ENCODE data around the gene UBA1.

The UBA1 gene

DNA sequence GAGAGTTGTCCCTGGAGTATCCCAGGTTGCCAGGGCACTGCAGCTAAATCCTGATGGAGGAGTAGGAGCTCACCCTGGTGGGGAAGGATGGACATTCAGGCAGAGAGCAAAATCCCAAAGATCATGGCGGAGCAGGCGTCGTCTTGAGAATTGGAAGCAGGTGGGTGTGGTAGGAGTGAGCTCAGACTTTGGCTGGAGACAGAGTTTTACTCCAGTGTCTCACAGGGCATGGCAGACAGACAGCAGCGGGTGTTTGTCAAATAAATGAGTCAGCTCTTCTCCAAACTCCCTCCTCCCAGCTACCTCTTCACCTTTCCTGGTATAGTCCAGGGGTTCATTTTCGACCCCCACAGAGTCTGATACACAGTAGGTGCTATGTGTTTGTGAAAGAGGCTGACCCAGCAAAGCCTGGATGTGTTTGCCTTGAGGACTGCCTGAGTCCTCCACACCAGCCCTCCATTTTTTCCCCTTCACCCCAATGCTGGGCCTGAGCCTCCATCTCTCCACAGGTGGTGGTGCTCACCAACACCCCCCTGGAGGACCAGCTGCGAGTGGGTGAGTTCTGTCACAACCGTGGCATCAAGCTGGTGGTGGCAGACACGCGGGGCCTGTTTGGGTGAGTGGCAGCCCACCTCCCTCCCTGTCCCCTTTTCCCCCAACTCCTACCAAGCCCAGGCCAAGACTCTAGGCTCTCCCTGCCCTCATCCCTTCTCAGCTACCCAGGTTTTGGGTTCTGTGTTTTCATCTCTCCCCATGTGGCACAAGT is 6.9 kb downstream of the UBA1 start:
- WGBS (ENCODE audit: insufficient coverage, insufficient read length): no CpG with 5 or more reads among the region's 9 CpGs
- Histone ChIP-seq H3K27ac (ENCODE audit: low read length) (no peak overlapping the region), H3K4me1 (ENCODE audit: control insufficient read depth, insufficient read depth, low read length) (no peaks in the 10 kb centered on the region; the same call in 1 of the 2 replicates), H3K27me3 (ENCODE audit: control insufficient read depth, insufficient read depth, low read length) (no peaks in the 10 kb centered on the region), H3K36me3 (ENCODE audit: control insufficient read depth, insufficient read depth, low read length) (peaks cover 59% of the 10 kb centered on the region), H3K9me3 (ENCODE audit: control insufficient read depth, insufficient read depth, low read length) (no peaks in the 10 kb centered on the region), H3K4me3 (ENCODE audit: low read length) (no peak overlapping the region)
- no peak for DNase-seq (ENCODE audit: low read depth, low spot score)

DNA sequence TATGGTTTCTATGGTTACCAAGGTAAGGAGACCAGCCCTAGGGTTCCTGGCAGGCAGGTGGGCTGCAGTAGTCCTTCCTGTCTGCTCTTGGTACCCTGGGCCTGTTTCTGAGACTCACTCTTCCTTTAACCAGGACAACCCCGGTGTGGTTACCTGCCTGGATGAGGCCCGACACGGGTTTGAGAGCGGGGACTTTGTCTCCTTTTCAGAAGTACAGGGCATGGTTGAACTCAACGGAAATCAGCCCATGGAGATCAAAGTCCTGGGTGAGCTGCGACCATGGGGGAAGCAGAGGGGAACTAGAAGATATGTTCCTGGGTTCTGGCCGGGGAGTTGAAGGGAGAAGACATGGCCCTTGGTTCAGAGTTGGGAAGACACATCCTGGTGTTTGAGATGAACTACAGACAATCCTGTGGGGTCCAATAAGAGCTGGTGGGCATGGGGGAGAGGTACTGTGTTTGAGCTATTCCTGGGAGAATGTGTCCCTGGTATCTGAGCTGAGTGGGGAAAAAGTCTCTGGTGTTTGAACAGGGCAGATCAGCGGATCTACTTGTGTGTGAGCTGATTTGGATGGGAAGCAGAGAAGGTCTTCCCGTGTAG is 7.8 kb downstream of the UBA1 start:
- no peak for DNase-seq (ENCODE audit: low read depth, low spot score)
- no peaks in the 10 kb centered on the region; the same call in 1 of the 2 replicates for H3K4me1 ChIP-seq (ENCODE audit: control insufficient read depth, insufficient read depth, low read length)
- WGBS (ENCODE audit: insufficient coverage, insufficient read length): no CpG with 5 or more reads among the region's 9 CpGs
- no peak overlapping the region for H3K4me3 ChIP-seq (ENCODE audit: low read length)
- H3K9me3 ChIP-seq (ENCODE audit: control insufficient read depth, insufficient read depth, low read length): no peaks in the 10 kb centered on the region
- H3K27me3 ChIP-seq (ENCODE audit: control insufficient read depth, insufficient read depth, low read length): no peaks in the 10 kb centered on the region
- peaks cover 65% of the 10 kb centered on the region for H3K36me3 ChIP-seq (ENCODE audit: control insufficient read depth, insufficient read depth, low read length)
- H3K27ac ChIP-seq (ENCODE audit: low read length): no peak overlapping the region

GRCh38 chrX:47202316-47202715 is 8.7 kb downstream of the UBA1 start:
- no peaks in the 10 kb centered on the region; the same call in 1 of the 2 replicates for H3K4me1 ChIP-seq (ENCODE audit: control insufficient read depth, insufficient read depth, low read length)
- DNase-seq (ENCODE audit: low read depth, low spot score): no peak
- no peaks in the 10 kb centered on the region for H3K27me3 ChIP-seq (ENCODE audit: control insufficient read depth, insufficient read depth, low read length)
- H3K9me3 ChIP-seq (ENCODE audit: control insufficient read depth, insufficient read depth, low read length): no peaks in the 10 kb centered on the region
- WGBS (ENCODE audit: insufficient coverage, insufficient read length): no CpG with 5 or more reads among the region's 11 CpGs
- H3K4me3 ChIP-seq (ENCODE audit: low read length): no peak overlapping the region
- H3K27ac ChIP-seq (ENCODE audit: low read length): no peak overlapping the region
- H3K36me3 ChIP-seq (ENCODE audit: control insufficient read depth, insufficient read depth, low read length): peaks cover 66% of the 10 kb centered on the region

- no peak overlapping the region for H3K27ac ChIP-seq (ENCODE audit: low read length)
- no peaks in the 10 kb centered on the region for H3K27me3 ChIP-seq (ENCODE audit: control insufficient read depth, insufficient read depth, low read length)
- no peaks in the 10 kb centered on the region; the same call in 1 of the 2 replicates for H3K4me1 ChIP-seq (ENCODE audit: control insufficient read depth, insufficient read depth, low read length)
- H3K36me3 ChIP-seq (ENCODE audit: control insufficient read depth, insufficient read depth, low read length): peaks cover 70% of the 10 kb centered on the region
- WGBS (ENCODE audit: insufficient coverage, insufficient read length): no CpG with 5 or more reads among the region's 4 CpGs
- DNase-seq (ENCODE audit: low read depth, low spot score): no peak
- H3K9me3 ChIP-seq (ENCODE audit: control insufficient read depth, insufficient read depth, low read length): no peaks in the 10 kb centered on the region
- H3K4me3 ChIP-seq (ENCODE audit: low read length): no peak overlapping the region
Measured at GRCh38 chrX:47202877-47203276, 9.2 kb downstream of the UBA1 start.

GRCh38 chrX:47204970-47205369 is 11.3 kb downstream of the UBA1 start:
- Histone ChIP-seq H3K4me3 (ENCODE audit: low read length) (no peak overlapping the region), H3K27ac (ENCODE audit: low read length) (no peak overlapping the region), H3K9me3 (ENCODE audit: control insufficient read depth, insufficient read depth, low read length) (no peaks in the 10 kb centered on the region), H3K27me3 (ENCODE audit: control insufficient read depth, insufficient read depth, low read length) (no peaks in the 10 kb centered on the region), H3K36me3 (ENCODE audit: control insufficient read depth, insufficient read depth, low read length) (peaks cover 67% of the 10 kb centered on the region), H3K4me1 (ENCODE audit: control insufficient read depth, insufficient read depth, low read length) (no peaks in the 10 kb centered on the region)
- DNase-seq (ENCODE audit: low read depth, low spot score): no peak
- no CpG with 5 or more reads among the region's 5 CpGs for WGBS (ENCODE audit: insufficient coverage, insufficient read length)

GRCh38 chrX:47206316-47206715 is 12.7 kb downstream of the UBA1 start:
- no peaks in the 10 kb centered on the region for H3K27me3 ChIP-seq (ENCODE audit: control insufficient read depth, insufficient read depth, low read length)
- H3K27ac ChIP-seq (ENCODE audit: low read length): no peak overlapping the region
- no CpG with 5 or more reads among the region's 3 CpGs for WGBS (ENCODE audit: insufficient coverage, insufficient read length)
- no peak overlapping the region for H3K4me3 ChIP-seq (ENCODE audit: low read length)
- peaks cover 66% of the 10 kb centered on the region for H3K36me3 ChIP-seq (ENCODE audit: control insufficient read depth, insufficient read depth, low read length)
- H3K4me1 ChIP-seq (ENCODE audit: control insufficient read depth, insufficient read depth, low read length): no peaks in the 10 kb centered on the region
- no peaks in the 10 kb centered on the region for H3K9me3 ChIP-seq (ENCODE audit: control insufficient read depth, insufficient read depth, low read length)
- no peak for DNase-seq (ENCODE audit: low read depth, low spot score)

DNA sequence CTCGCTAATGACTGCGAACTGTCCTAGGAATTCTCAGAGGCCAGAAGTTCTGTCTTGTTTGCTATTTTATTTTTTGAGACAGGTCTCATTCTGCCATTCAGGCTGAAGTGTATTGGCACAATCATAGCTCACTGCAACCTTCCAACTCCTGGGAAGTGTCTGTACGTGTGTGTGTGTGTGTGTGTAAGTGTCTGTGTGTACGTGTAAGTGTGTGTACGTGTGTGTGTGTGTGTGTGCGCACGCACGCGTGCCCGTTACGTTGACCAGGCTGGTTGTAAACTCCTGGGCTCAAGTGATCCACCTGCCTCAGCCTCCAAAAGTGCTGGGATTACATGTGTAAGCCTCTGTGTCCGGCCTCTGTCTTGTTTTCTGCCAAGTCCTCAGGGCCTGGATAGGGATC is 14.5 kb downstream of the UBA1 start:
- no peaks in the 10 kb centered on the region for H3K27me3 ChIP-seq (ENCODE audit: control insufficient read depth, insufficient read depth, low read length)
- no CpG with 5 or more reads among the region's 12 CpGs for WGBS (ENCODE audit: insufficient coverage, insufficient read length)
- no peaks in the 10 kb centered on the region for H3K4me1 ChIP-seq (ENCODE audit: control insufficient read depth, insufficient read depth, low read length)
- no peak overlapping the region for H3K4me3 ChIP-seq (ENCODE audit: low read length)
- no peak overlapping the region for H3K27ac ChIP-seq (ENCODE audit: low read length)
- H3K9me3 ChIP-seq (ENCODE audit: control insufficient read depth, insufficient read depth, low read length): no peaks in the 10 kb centered on the region
- H3K36me3 ChIP-seq (ENCODE audit: control insufficient read depth, insufficient read depth, low read length): peaks cover 59% of the 10 kb centered on the region
- DNase-seq (ENCODE audit: low read depth, low spot score): no peak

- Histone ChIP-seq H3K4me1 (ENCODE audit: control insufficient read depth, insufficient read depth, low read length) (no peaks in the 10 kb centered on the region), H3K36me3 (ENCODE audit: control insufficient read depth, insufficient read depth, low read length) (peaks cover 61% of the 10 kb centered on the region), H3K9me3 (ENCODE audit: control insufficient read depth, insufficient read depth, low read length) (no peaks in the 10 kb centered on the region), H3K4me3 (ENCODE audit: low read length) (no peak overlapping the region), H3K27ac (ENCODE audit: low read length) (no peak overlapping the region), H3K27me3 (ENCODE audit: control insufficient read depth, insufficient read depth, low read length) (no peaks in the 10 kb centered on the region)
- no peak for DNase-seq (ENCODE audit: low read depth, low spot score)
- WGBS (ENCODE audit: insufficient coverage, insufficient read length): no CpG with 5 or more reads among the region's 16 CpGs
Measured at GRCh38 chrX:47209508-47210238, 16.0 kb downstream of the UBA1 start.

DNA sequence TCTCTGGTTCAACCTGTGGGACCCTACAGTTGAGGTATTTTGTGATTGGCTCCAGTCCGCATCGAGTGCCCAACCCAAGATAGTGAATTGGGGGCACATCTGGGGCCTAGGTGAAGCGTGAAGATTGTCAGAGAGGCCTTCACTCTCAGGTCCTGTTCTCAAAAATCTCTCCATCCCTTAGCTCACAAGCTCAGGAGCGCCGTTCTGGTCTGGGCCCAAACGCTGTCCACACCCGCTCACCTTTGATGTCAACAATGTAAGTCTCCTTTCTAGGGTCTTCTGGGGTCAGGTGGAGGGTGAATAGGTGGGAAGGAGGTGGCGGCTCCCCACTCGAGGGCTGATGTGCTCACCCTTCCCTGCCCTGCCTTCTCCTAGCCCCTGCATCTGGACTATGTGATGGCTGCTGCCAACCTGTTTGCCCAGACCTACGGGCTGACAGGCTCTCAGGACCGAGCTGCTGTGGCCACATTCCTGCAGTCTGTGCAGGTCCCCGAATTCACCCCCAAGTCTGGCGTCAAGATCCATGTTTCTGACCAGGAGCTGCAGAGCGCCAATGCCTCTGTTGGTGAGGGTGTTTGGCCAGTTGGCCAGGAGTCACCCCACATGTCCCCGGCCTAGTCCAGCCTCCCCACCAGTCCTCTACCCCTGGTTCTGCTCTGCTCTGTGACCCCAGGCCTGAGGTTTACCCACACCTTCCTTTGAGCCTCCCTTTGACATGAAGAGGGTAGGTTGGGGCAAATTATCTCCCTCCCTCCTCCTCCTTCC is 17.2 kb downstream of the UBA1 start:
- no peaks in the 10 kb centered on the region for H3K9me3 ChIP-seq (ENCODE audit: control insufficient read depth, insufficient read depth, low read length)
- no peak overlapping the region for H3K4me3 ChIP-seq (ENCODE audit: low read length)
- H3K27ac ChIP-seq (ENCODE audit: low read length): no peak overlapping the region
- H3K27me3 ChIP-seq (ENCODE audit: control insufficient read depth, insufficient read depth, low read length): no peaks in the 10 kb centered on the region
- H3K4me1 ChIP-seq (ENCODE audit: control insufficient read depth, insufficient read depth, low read length): no peaks in the 10 kb centered on the region
- peaks cover 56% of the 10 kb centered on the region for H3K36me3 ChIP-seq (ENCODE audit: control insufficient read depth, insufficient read depth, low read length)
- WGBS (ENCODE audit: insufficient coverage, insufficient read length): no CpG with 5 or more reads among the region's 15 CpGs
- no peak for DNase-seq (ENCODE audit: low read depth, low spot score)
